Lower leg skin (tissue), 4 donors: ENCODE results near the gene FOXD2. TPM values are rescaled to one million over a fixed set of nuclear protein-coding genes. Genes with fewer than 3 reads are reported as not detected.

Experiments
- DNase-seq, 2 donors: peaks; one replicate each; pipeline ENCODE4 v3.0.0-alpha.2; 2019; ENCODE audit warnings: low spot score in 2 of 2
- H3K4me3 ChIP-seq: fragments of 200-600 bp; sonication (generic); 2 replicates; pipeline ENCODE4 v1.5.1; 2017; ENCODE audit warnings: mild to moderate bottlenecking, low read depth; ENCODE audit not compliant: poor library complexity, severe bottlenecking
- POLR2A ChIP-seq, 2 donors: fragments of 450-650 bp; IDR thresholded peaks; one replicate each; pipeline ENCODE4 v1.6.1; 2016 to 2017; ENCODE audit warnings: antibody characterized with exemption in 2 of 2, mild to moderate bottlenecking in 1 of 2, moderate library complexity in 1 of 2
- WGBS, 2 donors: methylation state at CpG; one replicate each; pipeline ENCODE4 v1.1.5; 2018; 5-methylcytosine and 5-hydroxymethylcytosine counted together
- intact Hi-C: fragments of 100-400 bp; cut with DNase I; formaldehyde crosslinking; loops from one replicate; pipeline ENCODE4 v1.15.0; 2023; ENCODE audit warnings: low total_unique reads
- total RNA-seq, 4 donors: library from RNA; depleted of rRNA; stranded (reverse); fragments of >200 nt; gene quantifications; one replicate each; pipeline ENCODE4 v1.1.0, GENCODE V29; 2016
- TF ChIP-seq, protein P1 (sequence below), 3 donors: fragments of 450-650 bp; IDR thresholded peaks; one replicate each; pipeline ENCODE4 v1.5.1; 2016; ENCODE audit warnings: antibody characterized with exemption in 3 of 3, mild to moderate bottlenecking in 3 of 3, moderate library complexity in 2 of 3

Gene FOXD2
- total RNA-seq, 4 donors from 2014 or later = 0.13 to 0.56 (median 0.45) TPM; not detected in 1

DNA sequence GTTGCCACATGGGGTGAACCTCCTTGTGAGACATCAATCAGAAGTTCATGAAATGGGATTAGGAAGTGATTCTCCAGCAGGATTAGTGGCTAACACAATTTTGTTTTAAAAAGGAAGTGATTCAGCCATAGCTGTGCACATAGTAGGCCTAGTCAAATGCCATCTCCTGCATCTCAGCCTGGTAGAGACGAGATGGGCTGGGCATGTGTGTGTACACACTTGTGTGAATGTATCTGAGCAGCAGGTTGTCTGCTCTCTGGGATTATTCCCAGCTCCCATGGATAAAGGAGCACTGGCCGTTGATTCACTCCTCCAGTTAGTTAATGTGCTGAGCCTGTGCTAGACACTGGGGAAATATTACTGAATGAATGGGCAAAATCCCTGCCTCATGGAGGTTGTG lies 19.7 kb upstream of the FOXD2 start:
- no peak overlapping the region for H3K4me3 ChIP-seq
- no peak for TF ChIP-seq POLR2A (IDR thresholded peaks at IDR 0.05)
- TF ChIP-seq, protein P1, sequence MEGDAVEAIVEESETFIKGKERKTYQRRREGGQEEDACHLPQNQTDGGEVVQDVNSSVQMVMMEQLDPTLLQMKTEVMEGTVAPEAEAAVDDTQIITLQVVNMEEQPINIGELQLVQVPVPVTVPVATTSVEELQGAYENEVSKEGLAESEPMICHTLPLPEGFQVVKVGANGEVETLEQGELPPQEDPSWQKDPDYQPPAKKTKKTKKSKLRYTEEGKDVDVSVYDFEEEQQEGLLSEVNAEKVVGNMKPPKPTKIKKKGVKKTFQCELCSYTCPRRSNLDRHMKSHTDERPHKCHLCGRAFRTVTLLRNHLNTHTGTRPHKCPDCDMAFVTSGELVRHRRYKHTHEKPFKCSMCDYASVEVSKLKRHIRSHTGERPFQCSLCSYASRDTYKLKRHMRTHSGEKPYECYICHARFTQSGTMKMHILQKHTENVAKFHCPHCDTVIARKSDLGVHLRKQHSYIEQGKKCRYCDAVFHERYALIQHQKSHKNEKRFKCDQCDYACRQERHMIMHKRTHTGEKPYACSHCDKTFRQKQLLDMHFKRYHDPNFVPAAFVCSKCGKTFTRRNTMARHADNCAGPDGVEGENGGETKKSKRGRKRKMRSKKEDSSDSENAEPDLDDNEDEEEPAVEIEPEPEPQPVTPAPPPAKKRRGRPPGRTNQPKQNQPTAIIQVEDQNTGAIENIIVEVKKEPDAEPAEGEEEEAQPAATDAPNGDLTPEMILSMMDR (IDR thresholded peaks at IDR 0.05) = no peak
- WGBS, 2 donors = 80 to 88% methylated on average over 2 of the region's 2 CpGs
- intact Hi-C loops = no loop called here
- DNase-seq = no peak

DNA sequence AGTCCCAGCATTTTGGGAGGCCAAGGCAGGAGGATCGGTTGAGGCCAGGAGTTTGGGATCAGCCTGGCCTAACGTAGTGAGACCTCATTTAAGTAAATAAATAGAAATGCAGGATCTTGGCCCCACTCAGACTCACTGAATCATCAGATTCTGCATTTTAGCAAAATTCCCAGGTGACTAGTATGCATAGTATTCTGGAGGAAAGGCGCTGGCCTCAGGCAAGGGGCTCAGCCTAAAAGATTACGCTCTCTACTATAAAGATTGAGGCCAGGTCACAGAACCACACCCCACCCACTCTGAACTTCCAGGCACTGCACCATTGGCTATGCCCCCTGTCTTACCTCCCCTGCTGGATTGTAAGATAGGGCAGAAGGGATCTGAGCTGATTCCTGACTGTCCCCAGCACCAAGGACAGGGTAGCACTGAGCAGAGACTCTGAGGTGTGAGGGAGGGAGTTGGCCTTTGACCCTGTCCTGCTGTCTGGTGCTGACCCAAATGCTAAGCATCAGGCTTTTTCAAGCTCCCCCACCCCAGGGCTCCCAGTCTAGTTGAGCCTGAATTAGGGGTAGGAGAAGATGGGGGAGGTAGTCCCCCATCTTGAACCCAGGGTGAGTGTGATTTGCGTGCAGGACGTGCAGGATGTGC lies 19.0 kb upstream of the FOXD2 start:
- H3K4me3 ChIP-seq = no peak overlapping the region
- 94 to 97% methylated on average over 6 of the region's 6 CpGs for WGBS, 2 donors
- no peak for TF ChIP-seq POLR2A (IDR thresholded peaks at IDR 0.05)
- TF ChIP-seq, protein P1 (IDR thresholded peaks at IDR 0.05) = no peak
- intact Hi-C loops = no loop called here
- DNase-seq = no peak

DNA sequence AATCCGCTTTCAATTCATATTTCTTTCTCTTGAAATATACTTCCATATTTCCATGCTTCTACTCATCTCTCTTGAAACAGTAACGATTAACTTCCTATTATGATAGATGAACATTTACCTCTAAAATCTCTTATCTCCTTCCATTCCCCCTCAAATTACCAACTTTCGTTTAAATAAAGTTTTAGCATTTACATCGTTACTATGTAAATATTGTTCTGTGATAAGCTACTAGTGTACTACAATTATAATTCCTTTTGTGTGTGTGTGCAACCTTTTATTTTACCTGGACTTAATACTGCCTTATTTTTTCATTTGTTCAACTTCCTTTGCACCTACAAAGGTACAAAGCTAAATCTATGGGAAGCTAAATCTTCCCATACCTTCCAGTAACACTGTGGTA lies 17.3 kb upstream of the FOXD2 start:
- H3K4me3 ChIP-seq = no peak overlapping the region
- no peak for DNase-seq
- 94% methylated on average over 4 of the region's 4 CpGs for WGBS, 2 donors
- intact Hi-C loops = no loop called here
- TF ChIP-seq, protein P1 (IDR thresholded peaks at IDR 0.05) = no peak
- TF ChIP-seq POLR2A (IDR thresholded peaks at IDR 0.05) = no peak

DNA sequence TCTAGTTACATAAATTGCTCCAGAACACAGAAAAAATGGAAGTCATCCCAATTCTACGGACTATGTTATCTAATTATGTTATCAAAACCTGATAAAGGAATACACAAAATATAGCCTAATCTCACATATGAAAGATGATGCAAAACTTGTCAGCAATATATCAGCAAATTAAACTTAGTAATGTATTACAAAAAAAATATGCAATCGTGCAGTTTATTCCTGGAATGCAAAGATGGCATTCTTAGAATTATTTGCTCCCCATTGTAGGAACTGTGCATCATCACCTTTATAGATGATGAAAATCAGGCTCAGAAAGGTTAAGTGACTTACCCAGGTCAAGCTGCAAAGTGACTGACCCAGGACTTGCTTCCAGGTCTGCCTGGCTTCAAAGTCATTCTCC lies 14.0 kb upstream of the FOXD2 start:
- intact Hi-C loops = no loop called here
- WGBS, 2 donors = 27 to 40% methylated on average over 2 of the region's 2 CpGs
- TF ChIP-seq POLR2A (IDR thresholded peaks at IDR 0.05) = no peak
- DNase-seq = no peak
- no peak overlapping the region for H3K4me3 ChIP-seq

DNA sequence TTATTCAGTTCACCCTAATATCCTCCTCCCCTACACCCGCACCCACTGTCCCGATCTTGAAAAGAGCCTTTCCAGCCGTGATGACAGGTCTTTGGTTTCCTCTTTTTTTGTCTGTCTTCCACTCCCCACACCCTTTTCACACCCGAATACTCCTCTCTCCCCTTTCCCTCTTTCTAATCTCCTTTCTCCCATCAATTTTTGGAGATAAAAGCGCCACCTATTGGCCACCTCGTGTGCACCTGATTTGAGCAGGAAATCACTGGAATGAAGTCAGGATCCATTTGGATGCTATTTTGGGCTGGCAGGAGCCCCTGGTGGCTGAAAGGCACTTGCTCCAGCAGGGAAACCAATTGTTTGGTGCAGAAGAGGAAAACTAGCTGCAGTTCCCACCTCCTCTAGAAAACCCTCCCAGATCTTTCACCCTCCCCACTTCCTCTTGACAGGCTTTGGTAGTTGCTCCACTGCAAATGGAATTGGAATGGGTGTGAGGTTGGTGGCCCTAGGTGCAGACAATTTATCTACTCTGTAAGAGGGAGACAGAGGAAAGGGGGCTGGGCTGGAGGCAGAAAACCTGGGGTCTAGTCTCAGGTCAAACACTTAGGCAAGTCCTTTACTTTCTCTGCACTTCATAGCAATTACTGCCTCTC lies 13.4 kb upstream of the FOXD2 start:
- no peak overlapping the region for H3K4me3 ChIP-seq
- 4 to 7% methylated on average over 6 of the region's 6 CpGs for WGBS, 2 donors
- TF ChIP-seq POLR2A (IDR thresholded peaks at IDR 0.05) = no peak
- TF ChIP-seq, protein P1 (IDR thresholded peaks at IDR 0.05) = no peak
- DNase-seq = no peak
- intact Hi-C loops = no loop called here

DNA sequence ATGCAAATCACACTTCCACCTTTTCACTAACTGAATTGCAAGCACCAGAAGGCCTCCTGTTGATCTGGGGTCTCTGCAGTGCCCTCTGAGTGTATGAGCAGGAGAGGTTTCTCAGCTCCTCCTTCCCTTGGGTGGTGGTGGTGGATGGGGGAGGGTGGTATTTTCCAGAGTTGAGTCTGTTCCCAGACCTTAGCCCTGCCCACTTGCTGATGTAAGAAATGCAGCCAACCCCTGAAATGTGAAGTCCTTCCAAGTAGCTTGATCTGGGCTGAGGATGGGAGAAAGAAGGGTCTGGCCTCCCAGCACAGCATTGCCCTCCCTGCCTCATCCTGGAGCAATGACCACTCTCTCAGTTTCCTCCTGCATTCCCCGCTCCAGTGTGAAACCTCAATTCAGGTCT lies 6.3 kb upstream of the FOXD2 start:
- WGBS, 2 donors = 95 to 100% methylated on average over 1 of the region's 1 CpG
- no peak for DNase-seq
- no peak for TF ChIP-seq POLR2A (IDR thresholded peaks at IDR 0.05)
- TF ChIP-seq, protein P1 (IDR thresholded peaks at IDR 0.05) = no peak
- H3K4me3 ChIP-seq = no peak overlapping the region
- intact Hi-C loops = loop anchor here (5.0 to 10.0 kb wide), 3 partner anchors 143 to 296 kb away; no protein-coding TSS in a partner anchor
